Measurements from ENCODE around the gene AGO4. TPM values are rescaled to one million over a fixed set of nuclear protein-coding genes. Genes with fewer than 3 reads are reported as not detected.
"Not testable (repeated sequence)": the region's sequence is repeated elsewhere in the genome, so short reads cannot be mapped to it uniquely, and the experiment has no call there.

Gene AGO4
- total RNA-seq, 1 donor from 2014 or later = 11.7 TPM

DNA sequence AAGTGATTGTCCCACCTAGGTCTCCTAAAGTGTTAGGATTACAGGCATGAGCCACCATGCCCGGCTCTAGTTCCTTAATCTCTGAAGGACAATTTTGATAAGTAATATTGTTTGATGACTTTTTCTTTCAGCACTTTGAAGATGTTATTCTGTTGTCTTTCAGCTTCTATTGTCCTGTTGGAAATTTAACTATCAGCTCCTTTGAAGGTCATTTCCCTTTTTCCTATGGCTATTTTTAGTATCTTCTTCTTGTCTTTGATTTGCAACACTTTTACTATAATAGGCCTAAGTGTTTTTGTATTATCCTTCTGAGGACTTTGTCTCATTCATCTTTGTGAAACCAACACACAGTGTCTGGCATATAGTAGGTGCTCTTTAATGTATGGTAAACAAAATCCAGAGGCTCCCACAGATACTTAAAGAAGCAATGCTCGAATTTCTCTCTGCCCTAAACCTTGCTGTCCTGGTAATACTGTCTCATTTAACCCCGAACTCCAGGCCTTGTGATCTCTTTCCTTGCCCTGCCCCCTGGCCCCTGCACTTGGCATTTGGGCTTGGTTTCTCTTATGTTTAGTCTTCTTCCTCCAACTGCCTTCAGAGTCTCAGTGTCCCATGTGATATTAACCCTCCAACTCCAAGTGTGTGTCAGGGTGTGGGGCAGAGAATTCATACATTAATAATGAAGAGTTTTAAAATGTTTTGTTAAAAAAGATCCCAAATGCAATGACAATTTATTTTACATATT, 56.2 kb downstream of the AGO4 start:
- no peak for DNase-seq (ENCODE audit: extremely low read depth, low read depth, low spot score)

DNA sequence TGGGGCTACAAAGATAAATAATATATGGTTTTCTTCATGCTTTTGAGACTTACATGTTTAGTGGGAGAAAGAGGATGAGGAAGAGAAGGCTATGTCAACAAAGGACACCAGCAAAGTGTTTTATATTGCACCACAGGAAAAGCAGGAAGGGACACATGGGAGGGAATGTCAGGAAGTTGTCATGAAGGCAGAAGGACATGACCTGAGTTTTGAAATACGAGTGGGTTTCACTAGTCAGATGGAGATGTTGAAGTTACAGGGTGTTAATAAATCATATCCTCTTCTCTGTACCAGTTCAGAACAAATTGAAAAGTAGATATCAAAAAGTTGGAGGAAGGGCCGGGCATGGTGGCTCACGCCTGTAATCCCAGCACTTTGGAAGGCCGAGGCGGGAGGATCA, 57.0 kb downstream of the AGO4 start:
- DNase-seq (ENCODE audit: extremely low read depth, low read depth, low spot score) = no peak

DNA sequence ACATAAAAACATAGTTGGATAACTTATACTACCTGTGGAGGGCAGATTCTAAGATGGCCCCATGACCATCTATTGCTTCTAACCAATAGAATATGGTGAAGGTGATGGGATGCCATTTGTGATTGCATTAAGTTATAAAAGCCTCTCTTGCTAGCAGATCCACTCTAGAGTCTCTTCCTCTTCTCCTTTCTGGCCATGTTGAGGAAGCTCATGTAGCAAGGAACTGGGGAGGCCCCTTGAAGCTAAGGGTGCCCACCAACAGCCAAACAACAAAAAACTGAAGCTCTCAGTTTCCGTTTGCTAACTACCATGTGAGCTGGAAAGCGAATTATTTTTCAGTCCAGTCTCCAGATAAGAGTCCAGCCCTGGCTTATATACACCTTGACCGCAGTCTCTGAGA, 59.2 kb downstream of the AGO4 start:
- DNase-seq (ENCODE audit: extremely low read depth, low read depth, low spot score) = no peak

DNA sequence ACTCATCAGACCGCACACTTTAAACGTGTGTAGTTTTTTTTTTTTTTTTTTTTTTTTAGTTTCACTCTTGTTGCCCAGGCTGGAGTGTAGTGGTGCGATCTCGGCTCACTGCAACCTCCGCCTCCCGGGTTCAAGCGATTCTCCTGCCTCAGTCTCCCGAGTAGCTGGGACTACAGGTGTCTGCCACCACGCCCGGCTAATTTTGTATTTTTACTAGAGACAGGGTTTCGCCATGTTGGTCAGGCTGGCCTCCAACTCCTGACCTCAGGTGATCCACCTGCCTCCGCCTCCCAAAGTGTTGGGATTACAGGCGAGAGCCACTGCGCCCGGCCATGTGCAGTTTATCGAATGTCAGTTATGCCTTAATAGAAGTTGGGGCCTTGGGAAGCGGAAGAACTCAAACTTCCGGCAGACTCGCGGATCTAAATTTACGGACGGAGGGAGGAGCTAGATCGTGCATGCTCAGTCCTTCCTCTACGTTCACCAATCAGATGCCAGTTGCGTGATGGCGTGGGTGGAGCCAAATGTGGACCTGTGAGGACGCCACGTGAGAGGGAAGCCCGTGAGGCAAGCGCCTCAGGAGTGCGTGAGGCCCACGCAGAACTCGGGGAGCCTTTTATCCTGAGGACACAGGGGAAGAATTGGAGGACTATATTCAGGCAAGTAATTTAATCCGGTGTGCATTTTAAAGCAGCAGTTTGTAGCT, 61.6 kb downstream of the AGO4 start:
- not testable (repeated sequence) for DNase-seq (ENCODE audit: extremely low read depth, low read depth, low spot score)

DNA sequence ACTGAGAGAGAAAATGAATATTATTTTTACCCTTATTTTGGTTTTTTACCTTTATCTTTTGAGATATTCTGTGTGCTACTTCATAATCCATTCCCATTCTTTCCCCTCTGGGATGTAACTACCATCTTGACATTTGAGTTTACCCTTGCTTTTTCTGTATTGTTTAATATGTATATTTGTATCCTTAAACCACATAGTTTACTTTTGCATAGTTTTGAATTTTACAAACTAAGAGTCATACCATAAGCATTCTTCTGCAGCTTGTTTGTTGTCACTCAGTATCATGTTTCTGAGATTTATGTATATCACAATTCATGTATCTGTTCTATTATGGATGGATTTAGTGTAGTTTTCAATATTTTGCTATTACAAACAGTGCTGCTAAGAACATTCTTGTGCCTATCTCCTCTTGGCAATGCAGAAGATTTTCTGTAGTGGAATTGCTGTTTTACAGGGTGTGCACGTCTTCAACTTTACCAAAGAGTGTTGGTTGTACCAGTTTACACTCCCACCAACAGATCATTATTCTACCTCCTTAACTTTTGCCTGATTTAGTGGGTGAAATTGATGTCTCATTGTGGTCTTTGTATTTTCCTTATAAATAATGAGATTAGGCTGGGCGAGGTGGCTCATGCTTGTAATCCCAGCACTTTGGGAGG, 63.0 kb downstream of the AGO4 start:
- no peak for DNase-seq (ENCODE audit: extremely low read depth, low read depth, low spot score)

DNA sequence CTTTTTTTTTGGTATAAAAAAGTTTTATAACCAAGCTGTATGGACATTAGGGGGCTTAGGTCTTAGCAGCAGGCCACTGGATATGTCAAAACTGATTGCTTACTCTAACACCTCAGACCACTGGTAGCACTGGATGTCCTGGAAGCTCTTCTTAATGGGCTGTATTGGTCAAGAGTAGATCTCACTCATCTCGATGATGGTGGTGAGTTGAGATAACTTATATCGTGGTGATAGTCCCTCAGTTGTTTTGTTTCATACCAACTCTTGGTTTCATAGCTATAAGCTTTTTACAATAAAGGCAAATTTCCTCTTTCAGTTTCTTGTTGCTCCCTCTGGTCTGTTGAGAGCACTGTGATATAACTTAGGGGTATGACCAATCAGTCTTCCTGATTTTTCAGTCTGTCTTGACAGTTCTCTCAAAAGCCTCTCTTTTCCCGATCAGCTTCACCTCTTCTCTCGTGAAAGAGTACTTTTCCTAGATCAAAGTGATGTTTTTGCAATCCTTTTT, 65.5 kb downstream of the AGO4 start:
- DNase-seq (ENCODE audit: extremely low read depth, low read depth, low spot score) = no peak

DNA sequence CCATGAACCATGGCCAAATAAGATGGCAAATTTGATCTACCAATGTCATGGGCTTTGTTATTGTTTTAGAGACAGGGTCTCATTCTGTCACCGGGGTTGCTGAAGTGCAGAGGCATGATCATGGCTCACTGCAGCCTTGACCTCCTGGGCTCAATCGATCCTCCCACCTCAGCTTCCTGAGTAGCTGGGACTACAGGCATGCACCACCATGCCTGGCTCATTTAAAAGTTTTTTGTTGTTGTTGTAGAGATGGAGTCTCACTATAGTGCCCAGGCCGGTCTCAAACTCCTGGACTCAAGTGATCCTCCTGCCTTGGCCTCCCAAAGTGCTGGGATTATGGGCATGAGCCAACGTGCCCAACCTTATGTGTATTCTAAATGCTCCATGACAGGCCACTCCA, 66.3 kb downstream of the AGO4 start:
- not testable (repeated sequence) for DNase-seq (ENCODE audit: extremely low read depth, low read depth, low spot score)

DNA sequence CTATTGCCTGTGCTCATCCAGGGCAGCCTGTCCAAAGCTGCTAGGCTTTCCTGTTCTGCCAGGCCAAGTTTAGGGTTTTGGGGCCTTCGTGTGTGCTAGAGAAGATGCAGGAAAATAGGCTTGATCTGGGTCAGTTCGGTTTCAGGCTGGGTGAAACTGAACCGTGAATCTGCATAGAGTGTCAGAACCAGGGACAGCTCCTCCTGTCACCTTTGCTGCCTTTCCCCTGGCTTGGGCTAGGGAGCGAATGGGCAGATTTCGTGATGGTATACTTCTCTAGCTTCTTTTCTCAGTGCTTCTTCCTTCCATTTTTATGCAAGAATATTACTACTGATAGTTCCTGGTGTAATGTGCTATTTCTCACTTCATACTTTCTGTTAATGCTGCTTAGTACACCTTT, 69.2 kb downstream of the AGO4 start:
- no peak for DNase-seq (ENCODE audit: extremely low read depth, low read depth, low spot score)

DNA sequence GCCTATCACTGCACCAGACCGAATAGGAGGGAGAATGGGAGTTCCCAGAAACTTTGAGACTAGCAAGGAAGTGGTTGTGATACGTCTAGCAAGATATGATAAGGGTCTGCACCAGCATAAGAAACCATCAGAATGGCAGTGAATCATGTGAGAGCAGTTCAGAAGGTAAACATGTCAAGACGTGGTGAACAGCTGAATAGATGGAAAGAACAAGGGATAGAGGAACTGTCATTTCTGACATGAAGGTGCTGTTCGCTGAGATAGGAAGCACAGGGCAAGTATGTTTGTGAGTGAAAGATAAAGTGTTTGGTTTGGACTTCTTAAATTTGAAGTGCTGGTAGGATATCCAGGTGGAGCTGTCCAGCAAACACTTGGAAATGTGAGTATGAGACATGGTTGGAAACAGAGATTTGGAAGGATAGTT, 74.0 kb downstream of the AGO4 start:
- no peak for DNase-seq (ENCODE audit: extremely low read depth, low read depth, low spot score)

DNA sequence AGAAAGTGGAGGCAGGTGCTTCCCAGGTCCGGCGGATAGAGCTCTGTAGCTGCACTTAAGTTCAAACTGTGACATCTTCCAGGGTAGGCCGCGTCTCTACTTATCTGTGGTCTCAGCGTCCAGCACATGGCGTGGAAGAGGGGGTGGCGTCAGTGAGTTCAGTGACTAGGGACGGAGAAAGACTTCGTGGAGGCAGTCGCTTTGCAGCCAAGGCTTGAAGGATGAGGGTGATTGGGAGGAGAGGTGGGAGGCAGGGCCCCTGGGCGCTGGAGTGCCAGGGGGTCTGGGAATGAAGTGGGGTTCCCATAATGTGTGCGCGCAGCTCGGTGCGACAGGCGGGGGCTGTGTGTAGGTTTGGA, 74.7 kb downstream of the AGO4 start:
- DNase-seq (ENCODE audit: extremely low read depth, low read depth, low spot score) = no peak

DNA sequence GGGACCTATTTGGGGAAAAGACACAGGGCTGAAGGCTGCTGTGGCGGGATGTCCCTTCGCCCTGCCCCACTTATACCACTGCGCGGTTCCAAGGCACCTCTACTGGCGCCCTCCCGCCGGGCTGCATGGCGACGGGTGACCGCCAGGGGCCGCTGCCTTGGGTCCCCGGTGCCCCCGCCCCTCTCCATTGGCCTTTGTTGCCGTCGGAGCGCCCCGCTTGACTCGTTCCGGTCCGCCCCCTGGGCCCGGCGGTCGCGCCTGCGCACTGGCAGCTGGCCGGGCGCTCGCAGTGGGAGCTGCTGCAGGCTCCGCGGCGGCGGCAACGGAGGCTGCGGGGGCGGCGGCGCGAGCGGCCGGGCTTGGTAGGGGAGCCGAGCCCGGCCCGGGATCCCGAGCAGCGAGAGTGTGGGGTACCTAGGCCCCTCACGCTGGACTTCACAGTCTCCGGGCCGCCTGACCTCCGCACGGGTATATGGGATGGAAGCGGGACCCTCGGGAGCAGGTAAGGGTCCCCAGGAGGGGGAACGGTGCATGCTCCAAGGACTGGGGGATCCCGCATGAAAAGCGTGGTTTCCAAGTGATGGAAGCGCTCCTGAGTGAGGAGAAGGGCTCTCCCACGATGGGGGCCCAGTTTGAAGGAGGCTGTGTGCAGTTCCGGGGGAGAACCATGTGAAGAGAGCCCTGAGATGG, 75.3 kb downstream of the AGO4 start, which contains the start of gene AGO1:
Gene AGO1 (plus strand): TSS at position 265 of the 690 bp plus-strand sequence. CDS start 213 bp downstream, at position 478.
- no peak for DNase-seq (ENCODE audit: extremely low read depth, low read depth, low spot score)

DNA sequence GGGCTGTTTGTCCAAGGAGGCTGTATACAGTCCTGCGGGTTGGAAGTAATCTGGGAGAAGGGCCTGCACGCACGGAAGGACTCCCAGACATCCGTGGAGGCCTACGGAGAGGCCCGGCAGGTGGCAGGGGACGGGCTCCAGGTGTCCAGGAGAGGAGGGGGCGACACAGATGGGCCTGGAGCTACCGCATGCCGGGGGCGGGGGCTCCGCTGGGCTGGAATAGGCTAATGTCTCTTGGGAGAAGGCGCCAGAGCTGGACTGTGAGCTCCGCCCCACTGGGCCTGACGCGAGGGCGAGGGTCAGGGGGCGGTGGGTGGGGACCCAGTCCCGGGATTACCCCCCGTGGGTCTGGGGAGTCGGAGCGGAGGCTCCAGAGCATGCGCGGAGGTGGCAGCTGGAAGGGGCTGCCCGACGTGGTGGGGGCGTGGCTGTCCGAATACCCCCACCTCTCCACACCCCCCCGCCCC, 75.9 kb downstream of the AGO4 start:
- DNase-seq (ENCODE audit: extremely low read depth, low read depth, low spot score) = no peak

DNA sequence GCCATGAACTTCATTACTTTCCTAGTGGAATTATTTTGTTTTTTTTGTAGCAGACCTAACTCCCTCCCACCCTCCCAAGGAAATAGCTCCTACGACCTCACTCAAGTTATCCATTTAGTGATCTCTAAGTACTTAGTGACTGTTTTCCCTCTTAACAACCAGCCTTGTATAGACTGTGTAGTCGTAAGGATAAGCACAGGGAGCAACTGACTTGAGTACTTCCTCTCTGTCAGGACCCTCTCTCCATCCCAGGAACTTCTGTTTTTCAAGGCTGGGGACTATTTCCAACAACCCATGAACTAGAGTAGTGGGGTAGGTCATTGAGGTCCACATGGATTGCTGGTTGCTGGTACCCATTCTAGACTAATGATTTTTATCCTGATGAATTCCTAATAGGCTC, 77.1 kb downstream of the AGO4 start:
- no peak for DNase-seq (ENCODE audit: extremely low read depth, low read depth, low spot score)

DNA sequence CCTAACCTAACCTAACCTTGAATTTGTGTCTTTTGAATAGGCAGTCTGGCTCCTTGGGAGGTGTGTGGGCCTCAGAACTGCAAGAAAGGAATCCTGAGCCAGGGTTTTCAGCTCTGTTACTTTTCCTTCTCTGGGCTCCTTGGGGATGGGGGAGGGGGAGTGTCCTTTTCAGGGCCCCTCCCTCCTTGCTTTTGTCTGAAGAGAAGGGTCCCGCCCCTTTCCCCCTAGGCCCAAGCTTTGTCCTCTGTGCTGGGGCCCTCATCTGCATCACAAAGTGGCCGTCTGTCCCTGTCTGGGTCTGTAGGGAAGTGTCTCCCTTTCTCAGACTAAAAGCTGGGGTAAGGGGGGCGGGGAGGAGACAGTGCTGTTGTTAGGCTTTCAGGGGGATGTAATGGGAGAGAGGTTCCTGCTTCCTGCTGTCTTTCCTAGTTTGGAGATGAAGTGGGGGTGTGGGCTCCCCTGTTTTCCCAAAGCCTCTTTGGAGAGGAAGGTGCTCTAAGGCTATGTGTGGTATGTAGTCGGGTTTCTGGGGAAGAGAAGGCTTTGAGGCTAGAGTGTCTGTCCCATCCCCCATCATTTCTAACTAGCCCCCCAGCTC, 78.2 kb downstream of the AGO4 start:
- no peak for DNase-seq (ENCODE audit: extremely low read depth, low read depth, low spot score)

DNA sequence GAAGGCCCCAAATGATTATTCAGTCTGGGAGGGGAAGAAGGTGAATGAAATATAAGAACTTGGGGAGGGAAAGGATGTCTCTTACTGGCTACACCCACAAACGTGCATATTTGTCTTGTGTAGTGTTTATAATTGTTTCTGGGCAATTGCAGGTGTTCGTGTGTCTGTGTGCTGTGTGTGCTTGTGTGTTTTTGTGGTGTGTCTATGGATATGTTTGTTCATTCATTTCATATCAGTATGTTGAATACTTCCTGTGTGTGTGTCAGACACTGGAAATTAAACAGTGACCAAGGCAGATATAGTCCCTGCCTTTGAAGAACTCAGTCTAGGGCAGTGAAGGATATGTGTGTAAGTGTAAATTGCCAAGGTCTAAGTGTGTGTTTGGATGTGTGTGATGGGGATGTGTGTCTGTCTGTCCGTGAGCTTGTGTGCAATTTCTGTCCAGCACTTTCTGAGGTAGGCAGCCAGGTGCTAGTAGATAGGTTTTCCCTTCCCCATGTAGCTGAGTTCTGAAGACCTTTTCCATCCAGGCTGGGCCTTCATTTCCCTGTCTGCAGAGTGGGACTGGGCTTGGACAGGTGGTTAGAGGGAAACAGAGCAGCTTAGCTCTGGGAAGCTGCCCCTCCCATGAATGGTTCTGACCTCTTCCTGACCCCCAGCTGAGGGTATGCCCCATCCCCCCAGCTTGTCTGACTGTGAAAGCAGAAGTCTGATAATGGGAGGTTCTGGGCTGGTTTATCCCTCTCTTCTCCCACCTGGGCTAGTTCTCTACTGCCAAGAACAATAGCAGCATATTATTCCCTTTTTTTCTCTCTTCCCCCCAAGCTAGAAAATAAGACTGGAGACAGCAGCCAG, 79.0 kb downstream of the AGO4 start:
- DNase-seq (ENCODE audit: extremely low read depth, low read depth, low spot score) = no peak

DNA sequence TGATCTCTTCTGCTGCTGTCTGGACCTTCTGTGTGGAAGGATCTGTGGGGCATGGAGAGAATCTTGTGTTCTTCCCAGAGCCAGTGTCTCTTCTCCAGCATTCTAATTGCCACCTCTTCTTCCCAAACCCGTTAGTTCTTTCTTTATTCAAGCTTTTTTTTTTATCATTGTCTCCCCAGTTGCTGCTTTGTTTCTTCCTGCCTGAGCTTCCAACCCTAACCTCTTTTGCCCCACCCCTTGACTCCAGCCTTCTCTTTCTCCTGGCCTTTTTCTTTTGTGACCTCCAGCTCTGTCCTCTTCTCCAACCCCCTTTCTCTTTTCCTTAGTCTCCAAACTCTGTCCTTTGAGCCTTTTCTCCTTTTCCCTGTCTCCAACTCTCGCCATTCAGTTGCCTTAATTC, 79.7 kb downstream of the AGO4 start:
- DNase-seq (ENCODE audit: extremely low read depth, low read depth, low spot score) = no peak

DNA sequence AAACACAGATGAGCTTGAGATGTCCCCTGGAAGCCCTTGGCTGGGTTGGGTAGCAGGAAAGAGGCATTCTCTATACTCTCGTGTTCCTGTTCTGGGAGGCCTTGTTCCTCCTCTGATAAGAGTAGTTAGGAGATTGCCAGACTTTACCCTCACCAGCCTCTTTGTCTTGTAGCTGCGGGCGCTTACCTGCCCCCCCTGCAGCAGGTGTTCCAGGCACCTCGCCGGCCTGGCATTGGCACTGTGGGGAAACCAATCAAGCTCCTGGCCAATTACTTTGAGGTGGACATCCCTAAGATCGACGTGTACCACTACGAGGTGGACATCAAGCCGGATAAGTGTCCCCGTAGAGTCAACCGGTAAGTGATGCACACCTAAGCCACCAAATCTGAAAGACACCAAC, 80.4 kb downstream of the AGO4 start:
- no peak for DNase-seq (ENCODE audit: extremely low read depth, low read depth, low spot score)

DNA sequence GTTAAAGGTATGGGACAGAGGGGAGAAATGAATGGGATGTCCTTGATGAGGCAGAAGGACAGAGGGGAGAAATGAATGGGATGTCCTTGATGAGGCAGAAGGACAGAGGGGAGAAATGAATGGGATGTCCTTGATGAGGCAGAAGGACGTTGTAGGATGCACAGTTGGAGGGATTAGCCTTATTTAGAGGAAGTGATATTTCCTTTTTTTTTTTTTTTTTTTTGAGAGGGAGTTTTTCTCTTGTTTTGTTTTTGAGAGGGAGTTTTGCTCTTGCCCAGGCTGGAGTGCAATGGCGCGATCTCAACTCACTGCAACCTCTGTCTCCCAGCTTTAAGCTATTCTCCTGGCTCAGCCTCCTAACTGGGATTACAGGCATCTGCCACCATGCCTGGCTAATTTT, 81.2 kb downstream of the AGO4 start:
- not testable (repeated sequence) for DNase-seq (ENCODE audit: extremely low read depth, low read depth, low spot score)

DNA sequence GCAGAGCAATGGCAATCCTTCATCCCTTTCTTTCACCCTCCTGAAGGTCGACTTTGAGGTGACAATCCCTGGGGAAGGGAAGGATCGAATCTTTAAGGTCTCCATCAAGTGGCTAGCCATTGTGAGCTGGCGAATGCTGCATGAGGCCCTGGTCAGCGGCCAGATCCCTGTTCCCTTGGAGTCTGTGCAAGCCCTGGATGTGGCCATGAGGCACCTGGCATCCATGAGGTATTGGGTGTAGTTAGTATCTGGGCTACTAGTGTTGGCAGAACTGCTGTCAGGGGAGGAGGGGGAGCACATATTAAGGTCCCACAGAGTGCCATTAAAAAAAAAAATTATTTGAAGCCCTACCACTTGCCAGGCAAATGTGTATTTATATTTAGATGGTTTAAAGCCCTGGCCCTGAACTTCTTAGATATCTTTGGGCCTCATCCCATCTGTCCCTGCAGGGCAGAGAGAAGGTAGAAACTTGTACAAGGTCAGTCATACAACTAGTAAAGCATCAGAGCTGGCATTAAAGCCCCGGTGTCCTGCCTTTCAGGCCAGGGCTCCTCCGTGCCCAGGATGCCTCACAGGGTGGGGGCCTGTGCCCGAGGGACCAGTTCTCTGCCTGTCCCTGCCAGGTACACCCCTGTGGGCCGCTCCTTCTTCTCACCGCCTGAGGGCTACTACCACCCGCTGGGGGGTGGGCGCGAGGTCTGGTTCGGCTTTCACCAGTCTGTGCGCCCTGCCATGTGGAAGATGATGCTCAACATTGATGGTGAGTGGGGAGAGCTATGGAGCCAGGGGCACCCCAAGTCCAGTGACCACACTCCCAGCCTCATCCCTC, 85.4 kb downstream of the AGO4 start:
- DNase-seq (ENCODE audit: extremely low read depth, low read depth, low spot score) = no peak
